HG03280 (cell line): Measurements from ENCODE around the gene NHSL2.

Experiments used
- ATAC-seq: cut with Tn5 transposase; IDR thresholded peaks from one replicate; pipeline ENCODE4 v1.9.1; 2021; ENCODE audit warnings: mild to moderate bottlenecking, moderate library complexity; ENCODE audit not compliant: unreplicated experiment

NHSL2 gene

DNA sequence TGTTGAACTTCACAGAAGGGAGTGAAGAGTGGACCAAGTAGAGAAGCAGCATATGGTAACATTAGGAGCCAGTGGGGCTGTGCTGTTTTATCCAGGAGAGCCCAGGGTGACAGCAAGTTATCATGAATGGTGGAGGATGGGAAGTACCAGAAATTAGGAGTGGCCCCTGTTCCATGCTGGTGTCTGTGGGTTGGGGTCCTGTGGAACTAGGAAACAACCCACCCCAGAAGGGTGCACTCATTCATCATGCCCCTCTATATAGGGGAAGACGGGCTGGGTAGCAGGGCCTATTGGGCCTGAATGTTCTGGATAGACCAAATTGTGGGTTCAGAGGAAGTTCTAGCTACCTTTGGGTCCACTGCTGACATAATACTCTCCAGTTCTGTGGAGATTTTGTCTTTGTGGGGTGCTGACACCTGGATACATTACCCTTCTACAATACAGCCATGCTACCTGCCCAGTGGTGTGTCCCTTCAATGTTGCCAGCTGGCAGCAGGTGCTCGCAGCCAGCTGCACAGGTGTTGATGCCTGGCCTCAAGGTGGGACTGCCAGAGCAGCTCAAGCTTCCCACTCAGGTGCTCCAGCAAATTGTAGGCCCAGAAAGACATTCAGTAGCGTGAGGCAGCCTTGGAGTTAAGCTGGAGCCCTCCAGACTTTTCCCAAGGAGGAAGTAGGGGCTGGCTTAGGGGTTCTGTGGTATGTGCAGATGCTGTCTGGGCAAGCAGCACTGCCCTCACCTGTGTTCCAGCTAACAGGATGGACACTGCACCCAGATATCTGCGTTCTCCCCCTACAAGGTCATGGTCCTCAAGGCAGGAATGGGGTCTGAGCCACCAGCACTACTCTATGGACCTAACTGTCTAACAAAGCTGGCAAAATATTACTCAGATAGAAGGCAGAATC is 106.5 kb downstream of the NHSL2 start:
- no peak for ATAC-seq

DNA sequence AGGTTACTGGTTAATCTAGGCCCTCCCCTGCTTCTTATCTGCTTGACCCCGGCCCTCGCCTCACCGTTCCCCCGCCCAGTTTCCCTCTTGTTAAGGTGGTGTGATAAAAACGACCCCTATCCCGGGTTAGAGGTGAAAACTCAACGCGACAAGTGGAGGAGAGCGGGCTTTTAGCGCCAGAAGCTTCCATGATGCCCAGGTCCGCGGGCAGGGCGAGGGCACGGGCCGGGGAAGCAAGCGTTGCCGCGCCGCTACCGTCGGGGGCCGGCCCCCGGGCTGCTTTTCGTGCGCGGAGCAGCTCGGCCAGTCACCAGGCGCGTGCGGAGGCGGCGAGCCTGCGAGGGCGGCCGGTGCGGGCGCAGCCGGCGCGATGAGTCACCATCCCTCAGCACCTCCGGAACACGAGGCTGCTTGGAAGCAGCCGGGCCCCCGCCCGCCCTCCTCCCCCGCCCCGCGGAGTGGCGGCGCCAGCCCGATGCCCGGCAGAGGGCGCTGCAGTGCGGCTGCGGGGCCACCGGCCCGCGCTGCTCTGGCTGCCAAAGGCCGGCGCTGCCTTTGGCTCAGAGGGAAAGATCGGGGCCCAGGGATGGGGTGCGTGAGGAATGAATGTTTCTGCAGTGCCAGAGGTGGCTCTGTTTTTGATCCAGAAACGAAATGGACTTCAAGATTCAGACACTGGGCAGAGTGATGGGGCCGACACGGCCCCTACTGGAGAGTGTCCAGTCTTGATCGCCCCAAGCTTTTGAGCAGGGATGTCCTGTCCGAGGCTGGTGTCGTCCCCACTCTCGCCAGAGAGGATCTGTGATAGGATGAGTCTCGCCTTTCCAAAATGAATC is 107.8 kb downstream of the NHSL2 start:
- ATAC-seq: peak; percentile 75

DNA sequence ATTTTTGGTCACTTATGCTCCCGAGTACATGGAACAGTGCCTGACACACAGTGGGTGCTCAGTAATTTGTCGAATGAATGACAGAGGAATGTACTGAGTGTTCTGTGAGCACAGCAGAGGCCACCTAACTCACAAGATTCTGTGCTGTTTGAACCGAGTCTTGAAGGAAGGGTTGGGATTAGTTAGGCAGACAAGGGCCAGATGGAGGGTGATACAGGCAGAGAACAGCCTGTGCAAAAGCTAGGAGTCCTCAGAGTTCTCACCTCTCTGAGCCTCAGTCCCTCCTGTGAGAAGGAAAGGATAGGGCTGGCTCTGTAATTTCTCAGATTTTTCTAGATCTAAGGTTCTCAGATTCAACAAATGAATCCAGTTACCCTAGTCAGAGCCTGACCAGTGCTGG is 108.8 kb downstream of the NHSL2 start:
- ATAC-seq: no peak

GRCh38 chrX:72020204-72020603 is 109.6 kb downstream of the NHSL2 start:
- no peak for ATAC-seq

GRCh38 chrX:72020788-72021187 is 110.1 kb downstream of the NHSL2 start:
- ATAC-seq: no peak

DNA sequence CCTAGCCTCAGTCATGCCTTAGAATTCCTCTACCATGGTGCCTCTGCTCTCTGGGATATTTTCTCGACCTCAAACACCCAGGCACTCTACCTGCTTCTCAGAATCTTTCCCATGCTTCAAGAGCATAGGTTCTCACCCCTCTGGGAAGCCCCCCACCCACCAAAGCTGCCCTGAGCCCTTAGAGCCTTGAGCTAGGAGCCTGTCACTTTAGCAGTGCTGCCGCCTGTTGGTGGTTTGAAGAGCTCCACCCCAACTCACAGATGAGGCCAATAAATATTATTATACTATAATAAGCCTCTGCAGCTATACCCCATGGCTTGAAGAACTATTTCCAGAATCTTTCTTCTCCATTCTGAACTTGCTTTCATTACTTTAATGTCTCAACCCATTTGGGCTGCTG is 111.3 kb downstream of the NHSL2 start:
- ATAC-seq: no peak

DNA sequence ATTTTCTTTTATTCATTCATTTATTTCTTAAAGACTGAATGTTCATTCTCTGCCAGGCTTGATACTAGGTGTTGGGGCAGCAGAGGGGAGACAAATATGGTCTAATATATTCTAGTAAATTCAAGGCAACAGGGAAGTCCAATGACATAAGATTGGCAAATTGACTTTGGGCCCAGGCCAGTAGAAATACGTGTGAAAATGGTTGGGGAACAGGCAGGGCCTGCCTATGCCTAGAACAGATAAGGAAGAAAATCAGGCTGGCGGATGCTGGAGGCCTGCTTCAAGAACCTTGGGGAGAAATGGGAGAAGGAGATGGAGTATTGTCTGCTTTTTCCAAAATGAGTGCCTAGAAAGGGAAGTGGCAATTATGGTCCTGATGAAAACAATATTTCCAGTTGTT is 112.4 kb downstream of the NHSL2 start:
- ATAC-seq: no peak

DNA sequence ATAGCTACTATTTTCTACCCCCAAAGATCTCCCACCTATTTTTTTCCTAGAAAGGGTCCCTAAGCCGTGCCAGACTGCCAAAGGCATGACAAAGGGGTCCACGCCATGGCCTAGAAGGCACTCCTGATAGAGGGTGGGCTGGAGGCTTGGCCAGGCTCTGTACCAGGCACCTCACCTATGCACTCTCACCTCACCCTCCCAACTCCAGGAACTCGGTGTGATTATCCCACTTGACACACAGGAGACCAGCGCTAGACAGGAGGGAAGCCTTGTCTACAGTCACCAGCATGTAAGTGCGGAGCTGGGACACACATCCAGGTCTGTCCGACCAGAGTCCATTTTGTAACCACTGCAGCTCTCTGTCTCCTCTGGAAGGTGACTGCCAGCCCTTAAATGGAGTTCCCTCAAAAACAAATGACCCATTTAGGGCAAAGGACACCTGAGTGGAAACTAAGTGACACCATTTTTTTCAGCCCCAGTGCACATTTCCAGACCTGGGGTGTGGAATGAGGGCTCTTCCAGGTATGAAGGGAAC is 114.7 kb downstream of the NHSL2 start:
- ATAC-seq: no peak

- no peak for ATAC-seq
Measured at GRCh38 chrX:72026341-72027023, 115.8 kb downstream of the NHSL2 start.

GRCh38 chrX:72027024-72027913 is 116.6 kb downstream of the NHSL2 start:
- ATAC-seq: no peak

GRCh38 chrX:72027914-72028307 is 117.3 kb downstream of the NHSL2 start:
- ATAC-seq: no peak

DNA sequence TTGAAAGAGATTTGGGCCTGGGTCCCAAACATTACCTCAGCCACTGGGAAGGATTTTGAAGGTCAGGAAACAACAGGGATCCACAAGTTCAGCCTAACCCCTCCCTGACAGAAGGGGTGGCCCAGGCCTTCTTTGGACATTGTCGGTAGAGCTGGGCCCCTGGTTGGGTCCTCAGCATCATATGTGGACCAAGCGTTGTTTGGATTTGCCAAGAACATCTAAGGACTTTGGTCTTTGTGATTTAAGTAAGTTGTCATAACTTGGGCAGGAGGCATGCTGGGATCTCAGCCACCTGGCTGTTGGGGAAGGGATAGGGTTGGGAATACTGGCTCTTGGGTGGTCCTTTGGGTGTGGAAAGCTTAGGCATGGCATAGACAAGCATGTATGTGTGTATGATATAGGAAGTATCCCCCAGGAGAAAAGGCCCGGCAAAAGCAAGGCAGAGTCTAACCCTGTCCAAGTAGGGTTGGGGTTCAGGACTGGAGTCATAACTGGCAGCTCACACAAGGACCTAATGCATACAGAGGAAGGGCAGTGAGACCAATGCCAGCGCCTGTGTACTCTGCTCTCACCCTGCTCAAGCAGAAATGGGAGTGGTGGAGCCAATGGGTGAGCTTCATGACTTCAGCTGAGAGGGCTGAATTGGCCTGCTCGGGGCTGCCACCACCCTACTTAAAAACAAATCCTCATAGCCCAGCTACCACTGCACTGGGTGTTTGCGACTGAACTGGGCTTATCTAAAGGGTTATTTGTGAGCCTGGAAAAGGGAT is 118.2 kb downstream of the NHSL2 start:
- ATAC-seq: no peak

- ATAC-seq: no peak
Measured at GRCh38 chrX:72029483-72030411, 119.1 kb downstream of the NHSL2 start.

DNA sequence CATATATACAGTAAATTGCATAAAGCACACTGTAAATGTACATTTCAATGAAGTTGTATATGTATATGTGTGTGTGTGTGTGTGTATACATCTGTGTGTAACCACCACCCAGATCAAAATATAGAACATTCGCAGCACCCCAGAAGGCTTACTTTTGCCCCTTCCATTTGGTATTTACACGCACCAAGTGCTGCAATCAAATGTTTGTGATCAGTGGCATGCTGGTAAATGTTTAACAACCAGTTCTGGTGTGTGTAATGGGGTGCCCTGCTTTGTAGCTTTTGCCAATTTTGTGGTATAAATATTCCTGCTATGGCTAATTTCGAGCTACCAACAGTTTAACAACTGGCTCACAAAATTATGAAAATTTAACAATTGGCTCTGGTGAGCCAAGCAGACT is 119.8 kb downstream of the NHSL2 start:
- no peak for ATAC-seq

- ATAC-seq: no peak
Measured at GRCh38 chrX:72031118-72031517, 120.5 kb downstream of the NHSL2 start.

- no peak for ATAC-seq
Measured at GRCh38 chrX:72031634-72032033, 121.0 kb downstream of the NHSL2 start.

- ATAC-seq: no peak
Measured at GRCh38 chrX:72037601-72038000, 127.0 kb downstream of the NHSL2 start.

DNA sequence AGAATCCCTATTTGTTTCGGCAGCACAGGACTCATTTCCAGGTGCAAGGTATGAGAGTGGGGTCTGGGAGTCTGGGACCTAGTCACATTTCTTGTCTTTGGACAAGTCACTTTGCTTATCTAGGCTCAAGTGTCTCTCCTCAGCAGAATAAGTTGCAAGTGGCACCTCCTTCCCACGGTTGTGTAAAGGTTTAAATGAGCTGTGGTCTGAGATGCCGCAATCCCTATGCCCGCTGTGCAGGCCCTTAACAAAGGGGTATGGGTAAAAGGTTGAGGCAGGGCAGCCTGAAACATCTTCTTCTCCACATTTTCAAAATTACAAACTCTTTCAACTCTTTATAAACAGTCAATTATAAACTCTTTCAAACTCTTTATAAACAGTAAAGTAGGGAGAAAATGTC is 127.4 kb downstream of the NHSL2 start:
- ATAC-seq: no peak
